GM12875 (cell line): Measurements from ENCODE around the gene CEP85L.

Source experiments
- H3K4me3 ChIP-seq: one replicate; pipeline ENCODE4 v1.5.1; 2011; ENCODE audit warnings: low read depth, low read length, control low read depth
- CTCF ChIP-seq: IDR thresholded peaks from 2 replicates; pipeline ENCODE4 v1.5.1; 2011; ENCODE audit warnings: low read depth, mild to moderate bottlenecking, control low read depth, inconsistent platforms, low read length, moderate library complexity, borderline replicate concordance; ENCODE audit not compliant: insufficient read depth

Gene CEP85L

GRCh38 chr6:118473266-118473665 is 178.1 kb downstream of the CEP85L start:
- TF ChIP-seq CTCF = no peak
- no peak overlapping the region for H3K4me3 ChIP-seq

DNA sequence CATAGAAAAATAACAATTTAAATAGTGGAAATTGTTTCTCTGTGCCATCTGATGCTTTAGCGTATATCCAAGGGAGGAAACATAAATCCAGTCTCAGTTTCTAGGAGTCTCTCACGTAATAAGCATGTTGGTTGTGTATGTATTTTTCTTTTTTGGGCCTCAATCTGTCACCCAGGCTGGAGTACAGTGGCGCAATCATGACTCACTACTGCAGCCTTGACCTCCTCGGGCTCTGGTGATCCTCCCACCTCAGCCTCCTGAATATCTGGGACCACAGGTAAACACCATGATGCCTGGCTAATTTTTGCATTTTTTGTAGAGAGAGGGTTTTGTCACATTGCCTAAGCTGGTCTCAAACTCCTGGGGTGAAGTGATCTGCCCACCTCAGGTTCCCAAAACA is 181.9 kb downstream of the CEP85L start:
- no peak overlapping the region for H3K4me3 ChIP-seq
- TF ChIP-seq CTCF = no peak

DNA sequence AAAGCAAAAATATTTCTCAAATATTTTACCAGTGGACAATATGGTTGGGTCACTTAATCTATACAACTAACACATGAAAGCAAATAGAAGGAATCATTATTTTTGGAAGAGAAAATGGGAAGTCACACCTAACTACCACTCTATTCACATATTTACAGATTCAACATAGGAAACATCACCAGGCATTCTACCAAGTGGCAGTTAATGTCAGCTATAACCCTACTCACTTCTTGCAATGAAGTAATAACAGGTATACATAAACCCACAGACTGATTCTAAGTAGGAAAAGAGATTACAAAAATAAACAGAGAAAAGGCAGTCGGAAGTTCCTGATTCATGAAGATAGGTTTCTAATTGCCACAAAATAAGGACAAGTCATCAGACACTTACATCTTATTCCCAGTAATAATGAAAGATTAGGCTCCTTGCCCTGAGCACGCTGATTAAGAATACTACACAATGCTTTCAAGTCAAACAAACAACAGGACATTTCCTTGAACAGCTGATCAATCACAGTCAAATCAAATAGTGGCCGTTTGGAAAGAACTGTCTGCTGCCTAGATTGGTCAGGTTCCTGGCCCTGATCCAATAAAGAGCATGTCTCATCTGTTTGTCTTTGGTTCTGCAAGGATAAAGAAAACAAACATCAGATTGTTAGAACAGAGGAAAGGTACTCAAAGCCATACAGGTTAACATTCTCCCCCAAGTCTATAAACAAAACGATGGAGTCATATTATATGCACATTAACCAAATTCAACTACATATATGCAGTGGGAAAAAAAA is 182.5 kb downstream of the CEP85L start:
- TF ChIP-seq CTCF = no peak
- no peak overlapping the region for H3K4me3 ChIP-seq

DNA sequence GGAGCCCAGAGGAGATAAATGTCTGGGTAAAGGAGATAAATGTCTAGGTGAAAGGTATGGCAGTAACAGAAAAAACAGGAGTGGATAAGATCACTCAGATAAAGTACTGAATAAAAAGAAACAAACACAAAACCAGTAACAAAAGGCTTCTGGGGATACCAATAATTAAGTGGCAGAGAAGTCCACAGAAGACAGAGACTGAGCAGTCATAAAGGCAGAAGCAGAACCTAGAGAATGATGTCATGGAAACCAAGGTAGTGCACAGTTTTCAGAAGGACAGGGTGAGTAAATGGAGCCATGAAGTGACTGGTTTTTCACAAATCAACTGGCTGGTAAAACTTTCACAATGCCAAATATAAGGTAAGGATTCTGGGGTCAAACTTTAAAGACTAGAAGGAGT is 184.2 kb downstream of the CEP85L start:
- TF ChIP-seq CTCF = no peak
- H3K4me3 ChIP-seq = no peak overlapping the region

- H3K4me3 ChIP-seq = no peak overlapping the region
- TF ChIP-seq CTCF = no peak
These were observed 186.8 kb downstream of the CEP85L start for GRCh38 chr6:118464620-118465019.

GRCh38 chr6:118460958-118461470 is 190.4 kb downstream of the CEP85L start:
- TF ChIP-seq CTCF = no peak
- H3K4me3 ChIP-seq = no peak overlapping the region

DNA sequence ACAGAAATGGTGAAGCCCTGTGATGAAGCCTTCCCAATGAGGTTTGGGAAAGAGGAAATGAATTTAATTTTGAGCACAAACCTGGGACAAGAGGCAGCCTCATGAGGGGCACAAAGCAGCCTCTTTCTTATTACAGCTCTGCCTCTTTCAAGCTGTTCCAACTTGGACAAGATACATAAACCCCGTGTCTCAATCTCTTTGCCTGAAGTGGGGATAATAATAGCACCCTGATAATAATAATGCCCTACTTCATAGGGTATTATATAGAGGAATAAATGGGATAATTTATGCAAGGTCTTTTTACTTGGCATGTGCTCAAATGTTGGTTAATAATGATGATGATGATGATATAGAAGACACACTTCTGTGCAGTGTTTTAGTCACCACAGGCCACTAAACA is 194.4 kb downstream of the CEP85L start:
- no peak for TF ChIP-seq CTCF
- H3K4me3 ChIP-seq = no peak overlapping the region
